Kasumi-1 (cell line): ENCODE results near the gene UFSP1.
"Not testable (repeated sequence)": the region's sequence is repeated elsewhere in the genome, so short reads cannot be mapped to it uniquely, and the experiment has no call there.

Source experiments
- DNase-seq, 2 experiments: peaks; one replicate each; lab custom pipeline; 2025; lab: John Stamatoyannopoulos, UW

UFSP1 gene

DNA sequence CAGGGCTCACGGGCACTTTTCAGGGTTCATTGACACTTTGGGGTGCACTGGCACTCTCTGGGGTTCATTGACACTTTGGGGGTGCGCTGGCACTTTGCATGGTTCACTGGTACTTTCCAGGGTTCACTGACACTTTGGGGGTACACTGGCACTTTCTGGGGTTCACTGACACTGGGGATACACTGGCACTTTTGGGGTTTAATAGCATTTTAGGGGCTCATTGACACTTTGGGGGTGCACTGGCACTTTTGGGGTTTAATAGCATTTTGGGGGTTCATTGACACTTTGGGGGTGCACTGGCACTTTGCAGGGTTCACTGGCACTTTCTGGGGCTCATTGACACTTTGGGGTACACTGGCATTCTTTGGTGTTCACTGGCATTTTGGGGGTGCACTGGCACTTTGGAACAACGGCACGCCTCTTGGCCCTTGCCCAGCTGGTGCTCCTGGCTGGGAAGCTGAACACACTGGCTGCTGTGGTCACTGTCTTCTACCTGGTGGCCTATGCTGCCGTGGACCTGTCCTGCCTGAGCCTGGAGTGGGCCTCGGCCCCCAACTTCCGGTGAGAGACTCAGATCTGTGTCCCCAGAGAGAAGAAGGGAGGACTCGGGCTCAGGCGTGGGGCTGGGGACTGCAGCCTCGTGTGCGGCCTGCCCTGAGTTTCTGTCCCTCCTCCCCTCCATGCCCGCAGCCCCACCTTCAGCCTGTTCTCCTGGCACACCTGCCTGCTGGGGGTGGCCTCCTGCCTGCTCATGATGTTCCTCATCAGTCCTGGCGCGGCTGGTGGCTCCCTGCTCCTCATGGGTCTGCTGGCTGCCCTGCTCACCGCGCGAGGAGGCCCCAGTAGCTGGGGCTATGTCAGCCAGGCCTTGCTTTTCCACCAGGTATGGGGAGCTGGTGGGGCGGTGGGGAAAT lies 28.6 kb downstream of the UFSP1 start:
- no peak for DNase-seq

DNA sequence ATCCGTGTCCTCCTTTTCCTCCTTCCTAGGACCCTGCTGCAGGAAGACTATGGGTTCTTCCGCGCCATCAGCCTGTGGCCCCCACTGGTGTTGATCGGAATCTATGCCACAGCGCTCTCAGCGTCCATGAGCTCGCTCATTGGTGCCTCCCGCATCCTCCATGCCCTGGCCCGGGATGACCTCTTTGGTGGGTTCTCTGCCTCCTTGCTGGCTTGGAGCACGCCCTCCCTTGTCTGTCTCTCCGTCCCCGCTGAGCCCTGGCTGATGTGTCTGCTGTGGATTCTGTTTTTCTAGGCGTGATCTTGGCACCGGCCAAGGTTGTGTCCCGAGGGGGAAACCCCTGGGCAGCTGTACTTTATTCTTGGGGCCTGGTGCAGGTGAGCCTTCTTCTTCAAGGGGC lies 29.7 kb downstream of the UFSP1 start:
- DNase-seq, result no peak

DNA sequence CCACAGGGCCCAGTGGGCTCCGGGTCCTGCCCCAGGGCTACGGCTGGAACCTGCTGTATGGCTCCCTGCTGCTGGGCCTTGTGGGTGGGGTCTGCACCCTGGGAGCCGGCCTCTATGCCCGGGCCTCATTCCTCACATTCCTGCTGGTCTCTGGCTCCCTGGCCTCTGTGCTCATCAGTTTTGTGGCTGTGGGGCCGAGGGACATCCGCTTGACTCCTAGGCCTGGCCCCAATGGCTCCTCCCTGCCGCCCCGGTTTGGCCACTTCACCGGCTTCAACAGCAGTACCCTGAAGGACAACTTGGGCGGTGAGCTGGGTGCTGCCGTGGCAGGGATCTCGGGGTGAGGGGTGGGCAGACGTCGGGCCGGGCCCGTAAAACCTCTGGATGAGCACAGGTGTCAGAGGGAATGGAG lies 32.6 kb downstream of the UFSP1 start:
- no peak for DNase-seq

DNA sequence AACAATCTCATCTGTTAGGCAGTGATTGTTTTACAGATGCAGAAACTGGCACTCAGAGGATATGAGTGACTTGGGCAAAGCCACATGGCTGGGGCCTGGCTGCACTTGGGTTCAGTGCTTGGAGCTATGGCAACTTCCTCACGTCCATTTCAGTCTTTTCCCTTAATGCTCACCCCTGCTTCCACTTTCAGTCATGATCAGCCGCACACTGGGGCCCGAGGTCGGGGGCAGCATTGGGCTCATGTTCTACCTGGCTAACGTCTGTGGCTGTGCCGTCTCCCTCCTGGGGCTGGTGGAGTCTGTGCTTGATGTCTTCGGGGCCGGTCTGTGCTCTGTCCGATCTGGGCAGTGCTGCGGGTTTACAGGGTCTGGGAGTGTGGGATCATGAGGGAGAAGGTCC lies 34.0 kb downstream of the UFSP1 start:
- no peak for DNase-seq

DNA sequence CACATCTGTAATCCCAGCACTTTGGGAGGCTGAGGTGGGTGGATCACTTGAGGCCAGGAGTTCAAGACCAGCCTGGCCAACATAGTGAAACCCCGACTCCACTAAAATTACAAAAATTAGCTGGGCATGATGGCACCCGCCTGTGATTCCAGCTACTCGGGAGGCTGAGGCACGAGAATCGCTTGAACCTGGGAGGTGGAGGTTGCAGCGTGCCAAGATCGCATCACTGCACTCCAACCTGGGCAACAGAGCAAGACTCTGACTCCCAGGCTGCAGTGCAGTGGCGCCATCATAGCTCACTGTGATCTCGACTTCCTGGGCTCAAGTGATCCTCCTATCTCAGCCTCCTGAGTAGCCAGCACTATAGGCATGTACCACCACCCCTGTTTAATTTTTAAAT lies 34.6 kb downstream of the UFSP1 start:
- not testable (repeated sequence) for DNase-seq

DNA sequence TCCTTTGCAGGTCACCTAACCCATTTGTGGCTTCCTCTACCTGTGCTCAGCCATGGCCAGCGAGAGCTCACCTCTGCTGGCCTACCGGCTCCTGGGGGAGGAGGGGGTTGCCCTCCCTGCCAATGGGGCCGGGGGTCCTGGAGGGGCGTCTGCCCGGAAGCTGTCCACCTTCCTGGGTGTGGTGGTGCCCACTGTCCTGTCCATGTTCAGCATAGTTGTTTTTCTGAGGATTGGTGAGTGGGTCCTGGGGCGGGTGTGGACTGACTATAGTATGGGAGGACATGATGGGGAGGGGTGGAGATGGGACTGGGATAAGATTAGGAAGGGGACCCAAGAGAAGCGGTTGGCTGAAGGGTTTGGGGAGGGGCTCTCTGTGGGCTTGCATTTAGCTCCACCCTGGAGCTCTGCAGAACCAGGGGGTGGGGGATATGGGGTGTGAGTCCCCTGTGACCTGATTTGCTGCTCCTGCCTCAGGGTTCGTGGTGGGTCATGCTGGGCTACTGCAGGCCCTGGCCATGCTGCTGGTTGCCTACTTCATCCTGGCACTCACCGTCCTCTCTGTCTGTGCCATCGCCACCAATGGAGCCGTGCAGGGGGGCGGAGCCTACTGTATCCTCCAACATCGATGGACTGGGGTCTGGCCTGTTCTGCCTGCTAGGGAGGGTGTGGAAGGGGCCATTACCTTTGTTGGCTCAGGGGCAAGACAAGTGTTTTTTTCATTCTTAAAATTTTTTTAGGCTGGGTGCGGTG lies 35.2 kb downstream of the UFSP1 start:
- DNase-seq, result no peak

DNA sequence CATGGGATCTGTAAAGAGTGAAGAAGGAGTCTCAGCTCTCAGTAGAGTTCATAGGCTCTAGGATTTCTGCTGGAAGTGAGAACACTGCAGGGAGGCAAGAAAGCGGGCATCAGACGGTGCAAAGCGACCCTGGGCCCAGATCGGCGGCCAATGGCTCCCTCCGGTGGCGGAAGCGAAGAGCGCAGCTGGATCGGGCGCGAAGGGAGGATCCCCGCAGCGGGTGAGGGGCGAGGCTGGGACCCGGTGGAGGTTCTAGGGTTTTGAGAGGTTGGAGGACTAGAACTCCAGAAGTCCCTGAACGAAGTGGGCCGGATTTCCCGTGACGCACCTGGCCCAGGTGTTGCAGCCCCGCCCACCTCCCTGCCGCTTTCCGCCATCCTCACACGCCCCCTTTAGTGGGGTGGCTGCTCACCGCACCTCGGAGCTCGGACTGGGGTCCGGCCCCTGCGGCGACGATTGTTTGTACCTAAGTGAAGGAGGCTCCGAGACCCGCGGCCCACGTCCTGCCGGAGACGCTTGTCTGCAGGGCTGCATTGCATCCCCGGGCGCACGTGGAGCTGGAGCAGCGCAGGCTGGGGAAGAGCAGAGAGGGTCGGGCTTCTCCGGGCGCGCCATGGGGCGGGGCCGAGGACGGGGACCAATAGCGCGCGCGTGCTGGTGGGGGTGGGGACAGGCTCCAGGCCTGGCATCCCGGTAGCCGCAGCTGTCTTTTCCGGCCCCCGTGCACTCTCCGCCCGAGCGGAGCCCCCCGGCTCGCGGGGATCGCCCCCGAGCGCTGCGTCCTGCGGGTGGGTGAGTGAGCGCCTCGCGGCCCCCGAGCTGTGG lies 37.3 kb downstream of the UFSP1 start, which contains the start of gene SLC12A9:
Gene SLC12A9, plus strand, starts transcription at position 666 of the 825 bp plus-strand sequence. CDS start 1,485 bp downstream, outside the sequence.
- peak; percentile 84 to 88 for DNase-seq

DNA sequence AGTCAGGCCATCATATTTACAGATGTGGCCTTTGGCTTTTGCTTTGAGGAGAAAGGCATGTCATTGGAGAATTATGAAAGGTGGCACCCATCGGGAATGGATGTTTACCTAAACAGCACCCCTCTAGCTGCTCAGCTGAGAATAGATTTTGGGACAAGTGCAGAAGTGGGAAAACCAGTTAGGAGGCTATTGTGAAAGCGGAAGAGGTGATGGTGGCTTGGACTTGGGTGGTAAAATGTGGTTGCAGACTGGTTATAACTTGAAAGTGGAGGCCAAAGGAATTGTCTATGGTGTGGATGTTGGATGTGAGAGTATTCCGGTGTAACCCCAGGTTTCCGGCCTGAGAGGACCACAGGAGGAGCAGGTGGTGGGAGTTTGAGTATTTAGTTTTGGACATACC lies 42.2 kb downstream of the UFSP1 start:
- no peak for DNase-seq

DNA sequence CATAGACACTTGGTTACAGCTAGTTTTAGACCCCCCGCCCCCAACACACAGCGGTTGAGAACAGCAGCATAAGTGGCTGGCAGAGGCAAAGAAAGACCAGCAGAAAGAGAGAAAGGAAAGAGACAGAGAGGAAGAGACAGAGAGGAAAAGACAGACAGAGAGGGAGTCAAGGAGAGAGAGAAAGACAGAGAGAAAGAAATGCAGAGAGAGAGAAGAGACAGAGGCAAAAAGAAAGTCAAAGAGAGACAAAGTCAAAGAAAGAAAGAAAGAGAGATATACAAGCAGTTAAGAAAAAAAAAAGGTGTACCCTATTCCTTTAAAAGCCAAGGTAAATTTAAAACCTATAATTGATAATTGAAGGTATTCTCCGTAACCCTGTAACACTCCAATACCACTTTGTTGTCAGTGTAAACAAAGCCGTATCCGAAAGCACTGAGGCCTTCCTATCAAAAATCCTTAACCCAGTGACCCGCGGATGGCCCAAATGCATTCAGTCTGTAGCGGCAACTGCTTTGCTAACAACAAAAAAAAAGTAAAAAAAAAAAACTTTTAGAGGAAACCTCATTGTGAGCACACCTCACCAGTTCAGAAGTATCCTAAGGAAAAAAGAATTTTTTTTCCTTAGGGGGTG lies 48.9 kb downstream of the UFSP1 start:
- DNase-seq, result no peak

DNA sequence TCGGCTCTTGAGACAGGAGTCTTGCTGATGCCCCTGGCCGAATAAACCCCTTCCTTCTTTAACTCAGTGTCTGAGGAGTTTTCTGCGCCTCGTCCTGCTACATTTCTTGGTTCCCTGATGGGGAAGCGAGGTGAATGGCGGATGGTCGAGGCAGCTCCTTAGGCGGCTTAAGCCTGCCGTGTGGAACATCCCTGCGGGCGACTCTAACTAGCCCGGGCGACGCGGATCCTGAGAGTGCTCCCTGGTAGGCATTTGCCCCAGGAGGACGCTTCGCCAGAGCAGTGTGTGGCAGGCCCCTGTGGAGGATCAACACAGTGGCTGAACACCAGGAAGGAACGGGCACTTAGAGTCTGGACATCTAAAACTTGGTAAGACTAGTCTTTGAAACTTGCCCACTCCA lies 50.2 kb downstream of the UFSP1 start:
- no peak for DNase-seq
